K562 (cell line): ENCODE results near the gene HYOU1.

Experiments used
- ATF7 ChIP-seq: fragments of 450-650 bp; IDR thresholded peaks from 2 replicates; pipeline ENCODE4 v1.7.1; 2014; ENCODE audit warnings: mild to moderate bottlenecking, moderate library complexity
- DPF2 ChIP-seq: fragments of 450-650 bp; IDR thresholded peaks from 2 replicates; pipeline ENCODE4 v1.6.1; 2016
- EZH2 ChIP-seq: IDR thresholded peaks from 2 replicates; pipeline ENCODE4 v1.6.1; 2012; ENCODE audit warnings: low read depth, mild to moderate bottlenecking, inconsistent platforms, low read length, borderline replicate concordance
- GABPA ChIP-seq: fragments of 200-800 bp; sonication (Bioruptor generic); conservative IDR thresholded peaks from 2 replicates; pipeline ENCODE4 v1.6.1; 2016; ENCODE audit warnings: low read depth, missing genetic modification characterization, missing compliant biosample characterization
- KDM4B ChIP-seq, 2 experiments: fragments of 450-650 bp in 1 of 2; sonication (generic) in 1 of 2; IDR thresholded peaks; 2 replicates each; pipeline ENCODE4 v1.6.1; 2016 to 2017; ENCODE audit warnings: borderline replicate concordance in 2 of 2, antibody characterized with exemption in 1 of 2, low read depth in 1 of 2, mild to moderate bottlenecking in 1 of 2
- NELFE ChIP-seq: IDR thresholded peaks from 2 replicates; pipeline ENCODE4 v1.6.1; 2011; ENCODE audit warnings: mild to moderate bottlenecking; ENCODE audit not compliant: insufficient read depth, insufficient read length
- POLR2A ChIP-seq: fragments of 450-650 bp; conservative IDR thresholded peaks from 2 replicates; pipeline ENCODE4 v1.6.1; 2016
- RBM22 ChIP-seq: fragments of 200-400 bp; formaldehyde crosslinking; IDR thresholded peaks from 2 replicates; pipeline ENCODE4 v1.6.1; 2018; ENCODE audit warnings: low read length, low read depth; ENCODE audit not compliant: poor library complexity, severe bottlenecking
- RNF2 ChIP-seq: sonication (generic); IDR thresholded peaks from 2 replicates; pipeline ENCODE4 v1.6.1; 2016
- ZBED1 ChIP-seq: IDR thresholded peaks from 2 replicates; pipeline ENCODE4 v1.6.1; 2014
- ZNF316 ChIP-seq: fragments of 450-650 bp; IDR thresholded peaks from 2 replicates; pipeline ENCODE4 v1.6.1; 2016
- ZNF695 ChIP-seq: fragments of 450-650 bp; formaldehyde crosslinking; IDR thresholded peaks from 2 replicates; pipeline ENCODE4 v1.4.0; 2020; ENCODE audit warnings: mild to moderate bottlenecking, moderate library complexity
- TF ChIP-seq, protein P1 (sequence below), 3 experiments: IDR thresholded peaks in 2 of 3; conservative IDR thresholded peaks in 1 of 3; 2 replicates each; pipeline ENCODE4 v1.5.1; 2011 to 2012; ENCODE audit warnings: low read length in 3 of 3, mild to moderate bottlenecking in 3 of 3, control low read depth in 2 of 3, improper control_type of control experiment in 1 of 3, inconsistent platforms in 1 of 3, low read depth in 1 of 3, mixed read lengths in 1 of 3, moderate library complexity in 1 of 3; ENCODE audit not compliant: insufficient read depth in 2 of 3
- TF ChIP-seq, protein P2 (sequence below): fragments of 250-450 bp; sonication (Bioruptor Pico); IDR thresholded peaks from 2 replicates; pipeline ENCODE4 v1.5.0; 2022; ENCODE audit warnings: mild to moderate bottlenecking

DNA sequence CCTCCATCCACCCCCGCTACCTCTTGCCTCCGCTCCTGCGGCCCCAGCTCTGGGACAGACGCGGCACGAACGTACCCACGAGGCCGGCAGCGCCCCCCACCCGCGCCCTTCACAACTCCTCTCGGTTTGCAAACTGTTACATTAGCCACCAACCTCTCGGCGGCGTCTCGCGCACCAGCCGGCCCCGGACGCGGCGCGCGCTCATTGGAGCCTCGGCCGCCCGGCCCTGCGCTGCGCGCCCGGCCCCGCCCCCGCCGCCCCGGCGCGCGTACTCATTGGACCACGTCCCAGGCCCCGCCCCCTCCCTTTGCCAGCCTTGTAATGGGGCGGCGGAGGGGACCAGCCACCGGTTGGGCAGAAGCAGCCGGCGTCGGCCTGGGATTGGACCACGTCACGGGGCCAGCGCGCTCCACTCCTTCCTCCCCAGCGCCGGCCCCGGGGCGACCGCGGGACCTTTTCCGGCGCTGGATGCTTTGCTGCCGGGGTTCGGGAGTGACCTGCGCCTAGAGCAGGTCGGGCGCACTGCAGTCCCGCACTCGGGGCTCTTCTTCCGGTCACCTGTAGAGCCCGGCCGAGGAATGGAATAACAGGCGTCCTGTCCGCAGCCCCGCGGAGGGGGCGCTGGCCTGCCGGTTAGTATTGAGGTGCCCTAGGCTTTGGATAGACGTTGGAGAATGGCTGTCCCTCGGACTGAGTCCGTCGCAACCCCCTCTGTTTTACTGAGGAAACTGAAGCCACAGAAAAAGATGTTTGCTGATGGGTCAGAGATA is at the start of gene HYOU1:
- TF ChIP-seq EZH2: no peak
- peak; percentile 82 for TF ChIP-seq ATF7
- TF ChIP-seq POLR2A: peak; percentile 85
- TF ChIP-seq, protein P1, sequence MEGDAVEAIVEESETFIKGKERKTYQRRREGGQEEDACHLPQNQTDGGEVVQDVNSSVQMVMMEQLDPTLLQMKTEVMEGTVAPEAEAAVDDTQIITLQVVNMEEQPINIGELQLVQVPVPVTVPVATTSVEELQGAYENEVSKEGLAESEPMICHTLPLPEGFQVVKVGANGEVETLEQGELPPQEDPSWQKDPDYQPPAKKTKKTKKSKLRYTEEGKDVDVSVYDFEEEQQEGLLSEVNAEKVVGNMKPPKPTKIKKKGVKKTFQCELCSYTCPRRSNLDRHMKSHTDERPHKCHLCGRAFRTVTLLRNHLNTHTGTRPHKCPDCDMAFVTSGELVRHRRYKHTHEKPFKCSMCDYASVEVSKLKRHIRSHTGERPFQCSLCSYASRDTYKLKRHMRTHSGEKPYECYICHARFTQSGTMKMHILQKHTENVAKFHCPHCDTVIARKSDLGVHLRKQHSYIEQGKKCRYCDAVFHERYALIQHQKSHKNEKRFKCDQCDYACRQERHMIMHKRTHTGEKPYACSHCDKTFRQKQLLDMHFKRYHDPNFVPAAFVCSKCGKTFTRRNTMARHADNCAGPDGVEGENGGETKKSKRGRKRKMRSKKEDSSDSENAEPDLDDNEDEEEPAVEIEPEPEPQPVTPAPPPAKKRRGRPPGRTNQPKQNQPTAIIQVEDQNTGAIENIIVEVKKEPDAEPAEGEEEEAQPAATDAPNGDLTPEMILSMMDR (IDR thresholded peaks at IDR 0.05 in 2 of 3, conservative IDR thresholded peaks at IDR 0.05 in 1 of 3; ENCODE audit: insufficient read depth in 2 of 3, low read depth in 1 of 3, low read length in 3 of 3): peak; percentile 51 to 71 (median 54)
- TF ChIP-seq ZBED1: no peak
- TF ChIP-seq RNF2: no peak
- no peak for TF ChIP-seq DPF2
- TF ChIP-seq, protein P2, sequence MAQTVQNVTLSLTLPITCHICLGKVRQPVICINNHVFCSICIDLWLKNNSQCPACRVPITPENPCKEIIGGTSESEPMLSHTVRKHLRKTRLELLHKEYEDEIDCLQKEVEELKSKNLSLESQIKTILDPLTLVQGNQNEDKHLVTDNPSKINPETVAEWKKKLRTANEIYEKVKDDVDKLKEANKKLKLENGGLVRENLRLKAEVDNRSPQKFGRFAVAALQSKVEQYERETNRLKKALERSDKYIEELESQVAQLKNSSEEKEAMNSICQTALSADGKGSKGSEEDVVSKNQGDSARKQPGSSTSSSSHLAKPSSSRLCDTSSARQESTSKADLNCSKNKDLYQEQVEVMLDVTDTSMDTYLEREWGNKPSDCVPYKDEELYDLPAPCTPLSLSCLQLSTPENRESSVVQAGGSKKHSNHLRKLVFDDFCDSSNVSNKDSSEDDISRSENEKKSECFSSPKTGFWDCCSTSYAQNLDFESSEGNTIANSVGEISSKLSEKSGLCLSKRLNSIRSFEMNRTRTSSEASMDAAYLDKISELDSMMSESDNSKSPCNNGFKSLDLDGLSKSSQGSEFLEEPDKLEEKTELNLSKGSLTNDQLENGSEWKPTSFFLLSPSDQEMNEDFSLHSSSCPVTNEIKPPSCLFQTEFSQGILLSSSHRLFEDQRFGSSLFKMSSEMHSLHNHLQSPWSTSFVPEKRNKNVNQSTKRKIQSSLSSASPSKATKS (CRISPR knock-in tag): no peak
- TF ChIP-seq KDM4B (IDR thresholded peaks at IDR 0.05; ENCODE audit: borderline replicate concordance in 2 of 2, low read depth in 1 of 2): no peak
- no peak for TF ChIP-seq ZNF316
- peak; percentile 91 for TF ChIP-seq GABPA (tag)
- TF ChIP-seq NELFE: no peak
- TF ChIP-seq ZNF695 (CRISPR knock-in tag): no peak
- TF ChIP-seq RBM22: peak; percentile 75
